Measurements from ENCODE around the gene GRAMD4. TPM values are rescaled to one million over a fixed set of nuclear protein-coding genes. Genes with fewer than 3 reads are reported as not detected.
A peak's percentile ranks its signal among the peaks of the same experiment; 100 is the strongest.

Gene GRAMD4
- total and polyA plus RNA-seq, 2 experiments from 2014 or later, result 21.8 to 31.0 TPM

DNA sequence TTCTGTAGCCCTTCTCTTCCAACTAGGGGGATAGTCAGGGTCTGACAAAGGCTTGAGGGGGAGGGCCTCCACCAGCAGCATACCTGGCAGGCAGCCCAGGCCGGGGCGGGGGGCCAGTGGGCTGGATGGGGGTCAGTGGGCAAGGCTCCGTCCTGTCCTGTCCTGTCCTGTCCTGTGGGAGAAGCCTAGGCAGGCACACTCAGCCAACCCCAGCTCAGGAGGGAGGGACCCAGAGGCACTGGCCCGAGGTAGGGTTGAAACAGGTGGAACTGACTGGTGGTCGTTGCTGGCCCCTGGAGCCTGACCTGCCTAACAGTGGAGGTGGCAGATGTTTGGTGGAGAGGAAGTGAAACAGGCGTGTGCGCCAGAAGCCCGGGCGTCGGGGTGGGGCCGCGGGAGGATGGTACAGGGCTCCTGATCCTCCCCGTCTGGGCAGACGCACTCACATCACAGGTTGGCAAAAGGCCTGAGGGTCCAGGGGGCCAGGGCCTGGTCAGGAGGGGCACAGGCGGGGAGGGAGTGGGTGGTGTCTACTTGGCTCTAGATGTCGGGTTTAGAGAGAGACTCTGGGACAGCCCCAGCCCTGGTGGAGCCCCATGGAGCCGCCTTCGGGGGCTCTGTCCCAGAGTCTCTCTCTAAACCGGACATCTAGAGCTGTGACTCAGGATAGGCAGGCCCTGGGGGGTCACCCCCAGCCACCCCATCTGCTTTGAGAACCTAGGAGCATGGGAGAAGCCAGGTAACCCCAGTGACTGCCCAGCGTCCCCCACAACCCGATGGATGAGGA, 32.5 kb upstream of the GRAMD4 start:
- peak; percentile 5 for DNase-seq (ENCODE audit: low spot score)
- Histone ChIP-seq H3K27me3 (no peaks in the 10 kb centered on the region), H3K4me1 (ENCODE audit: insufficient read depth) (peaks cover 5% of the 10 kb centered on the region)

DNA sequence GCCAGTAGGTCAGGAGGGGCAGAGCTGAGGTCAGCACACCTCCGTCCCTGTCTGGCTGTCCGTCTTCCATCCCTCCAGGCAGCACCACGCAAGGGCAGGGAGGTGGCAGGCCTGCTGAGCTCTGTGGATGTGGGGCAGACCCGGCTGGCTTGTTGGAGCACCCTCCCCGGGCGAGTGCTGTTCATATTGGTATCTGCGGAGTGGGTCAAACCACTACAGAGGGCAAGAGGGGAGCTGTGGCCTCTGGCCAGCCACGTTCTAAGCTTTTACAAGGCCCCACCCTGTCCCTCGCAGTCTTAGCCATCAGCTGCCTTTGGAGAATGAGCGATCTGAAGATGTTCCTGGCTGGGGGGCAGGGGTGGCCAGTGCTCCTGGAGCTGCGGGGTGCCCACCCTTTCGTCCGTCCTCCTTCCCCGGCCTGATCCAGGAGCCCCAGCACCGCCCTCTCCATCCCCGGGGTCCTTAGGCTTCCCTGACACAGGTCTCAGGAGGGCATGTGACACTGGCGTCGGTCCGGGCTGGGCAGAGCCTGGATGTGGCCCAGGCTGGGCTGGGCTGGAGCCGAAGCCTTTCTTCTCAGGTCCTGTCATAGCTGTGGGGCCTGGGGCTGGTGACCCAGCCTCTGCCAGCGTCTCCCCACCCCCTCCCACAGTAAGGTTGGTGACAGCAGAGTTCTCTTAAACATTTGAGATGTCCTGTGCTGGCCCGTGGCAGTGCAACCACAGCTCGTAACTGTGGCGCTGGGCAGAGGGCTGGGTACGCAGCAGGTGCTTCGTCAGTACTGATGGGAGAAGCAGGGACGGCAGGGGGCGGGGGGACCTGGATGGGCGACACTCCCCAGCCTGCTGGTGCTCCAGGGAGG, 31.7 kb upstream of the GRAMD4 start:
- peak; percentile 4 for DNase-seq (ENCODE audit: low spot score)
- Histone ChIP-seq H3K27ac (no peak overlapping the region), H3K79me2 (peaks cover 69% of the 10 kb centered on the region), H3K9me3 (ENCODE audit: low read depth) (no peaks in the 10 kb centered on the region), H3K4me3 (no peak overlapping the region), H4K20me1 (ENCODE audit: insufficient read depth, poor library complexity, severe bottlenecking) (peaks cover 42% of the 10 kb centered on the region), H3K36me3 (replicated peaks; ENCODE audit: insufficient read depth, low read depth) (no peaks in the 10 kb centered on the region), H3K9me2 (replicated peaks; ENCODE audit: insufficient read depth) (no peaks in the 10 kb centered on the region), H3K27me3 (no peaks in the 10 kb centered on the region), H3K4me2 (no peak overlapping the region), H3K4me1 (ENCODE audit: insufficient read depth) (peaks cover 4% of the 10 kb centered on the region), H2AFZ (no peak overlapping the region)
- WGBS (ENCODE audit: low lambda C conversion rate, missing lambda C conversion rate), result 82% methylated on average over 29 of the region's 29 CpGs
- TF ChIP-seq EZH2phosphoT487 (IDR thresholded peaks at IDR 0.05; ENCODE audit: low read depth, severe bottlenecking, unreplicated experiment), result no peak
- no peak for TF ChIP-seq EZH2 (IDR thresholded peaks at IDR 0.05; ENCODE audit: borderline replicate concordance)
- TF ChIP-seq, protein P1, sequence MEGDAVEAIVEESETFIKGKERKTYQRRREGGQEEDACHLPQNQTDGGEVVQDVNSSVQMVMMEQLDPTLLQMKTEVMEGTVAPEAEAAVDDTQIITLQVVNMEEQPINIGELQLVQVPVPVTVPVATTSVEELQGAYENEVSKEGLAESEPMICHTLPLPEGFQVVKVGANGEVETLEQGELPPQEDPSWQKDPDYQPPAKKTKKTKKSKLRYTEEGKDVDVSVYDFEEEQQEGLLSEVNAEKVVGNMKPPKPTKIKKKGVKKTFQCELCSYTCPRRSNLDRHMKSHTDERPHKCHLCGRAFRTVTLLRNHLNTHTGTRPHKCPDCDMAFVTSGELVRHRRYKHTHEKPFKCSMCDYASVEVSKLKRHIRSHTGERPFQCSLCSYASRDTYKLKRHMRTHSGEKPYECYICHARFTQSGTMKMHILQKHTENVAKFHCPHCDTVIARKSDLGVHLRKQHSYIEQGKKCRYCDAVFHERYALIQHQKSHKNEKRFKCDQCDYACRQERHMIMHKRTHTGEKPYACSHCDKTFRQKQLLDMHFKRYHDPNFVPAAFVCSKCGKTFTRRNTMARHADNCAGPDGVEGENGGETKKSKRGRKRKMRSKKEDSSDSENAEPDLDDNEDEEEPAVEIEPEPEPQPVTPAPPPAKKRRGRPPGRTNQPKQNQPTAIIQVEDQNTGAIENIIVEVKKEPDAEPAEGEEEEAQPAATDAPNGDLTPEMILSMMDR (IDR thresholded peaks at IDR 0.05; ENCODE audit: poor library complexity), result no peak

More for the DNA sequence above, 32.5 kb upstream of the GRAMD4 start:
- H3K9me3 ChIP-seq (ENCODE audit: low read depth), result no peaks in the 10 kb centered on the region
- H2AFZ ChIP-seq, result no peak overlapping the region
- WGBS (ENCODE audit: low lambda C conversion rate, missing lambda C conversion rate), result 82% methylated on average over 21 of the region's 21 CpGs
- H4K20me1 ChIP-seq (ENCODE audit: insufficient read depth, poor library complexity, severe bottlenecking), result peaks cover 45% of the 10 kb centered on the region
- H3K4me3 ChIP-seq, result no peak overlapping the region
- no peak overlapping the region for H3K27ac ChIP-seq
- no peaks in the 10 kb centered on the region for H3K36me3 ChIP-seq (replicated peaks; ENCODE audit: insufficient read depth, low read depth)
- no peak overlapping the region for H3K4me2 ChIP-seq
- no peak for TF ChIP-seq EZH2 (IDR thresholded peaks at IDR 0.05; ENCODE audit: borderline replicate concordance)
- TF ChIP-seq EZH2phosphoT487 (IDR thresholded peaks at IDR 0.05; ENCODE audit: low read depth, severe bottlenecking, unreplicated experiment), result no peak
- TF ChIP-seq, protein P1 (IDR thresholded peaks at IDR 0.05; ENCODE audit: poor library complexity), result no peak
- peaks cover 68% of the 10 kb centered on the region for H3K79me2 ChIP-seq
- H3K9me2 ChIP-seq (replicated peaks; ENCODE audit: insufficient read depth), result no peaks in the 10 kb centered on the region

DNA sequence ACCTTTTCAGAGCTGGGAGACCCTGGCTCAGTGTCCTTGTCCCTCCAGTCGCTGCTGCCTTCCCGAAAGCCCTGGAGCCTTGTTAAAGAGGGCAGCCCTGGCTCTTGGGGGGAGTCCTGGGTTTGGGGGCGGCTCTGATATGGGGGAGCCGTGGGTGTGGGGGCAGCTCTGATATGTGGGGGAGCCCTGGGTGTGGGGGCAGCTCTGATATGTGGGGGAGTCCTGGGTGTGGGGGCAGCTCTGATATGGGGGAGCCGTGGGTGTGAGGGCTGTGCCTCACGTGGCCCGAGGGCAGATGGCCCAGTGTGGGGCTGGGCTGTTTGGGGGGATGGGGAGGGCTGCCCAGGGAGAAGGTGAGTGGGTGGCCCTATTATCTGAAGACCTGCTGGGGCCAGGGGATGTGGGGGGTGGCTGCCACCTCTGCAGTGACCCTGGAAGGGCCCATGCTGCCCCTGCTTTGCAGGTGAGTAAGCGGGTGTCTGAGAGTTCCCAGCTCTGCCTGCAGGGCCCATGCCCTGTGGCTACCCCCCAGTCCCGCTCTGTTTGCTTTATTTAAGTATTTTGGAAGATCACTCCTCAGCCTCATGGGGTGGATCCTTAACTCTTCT, 30.9 kb upstream of the GRAMD4 start:
- Histone ChIP-seq H4K20me1 (ENCODE audit: insufficient read depth, poor library complexity, severe bottlenecking) (peaks cover 36% of the 10 kb centered on the region), H3K27ac (no peak overlapping the region), H2AFZ (no peak overlapping the region), H3K36me3 (replicated peaks; ENCODE audit: insufficient read depth, low read depth) (no peaks in the 10 kb centered on the region), H3K4me3 (no peak overlapping the region), H3K4me1 (ENCODE audit: insufficient read depth) (peaks cover 4% of the 10 kb centered on the region), H3K79me2 (peaks cover 67% of the 10 kb centered on the region), H3K9me3 (ENCODE audit: low read depth) (no peaks in the 10 kb centered on the region), H3K9me2 (replicated peaks; ENCODE audit: insufficient read depth) (no peaks in the 10 kb centered on the region), H3K27me3 (no peaks in the 10 kb centered on the region), H3K4me2 (no peak overlapping the region)
- no peak for TF ChIP-seq EZH2 (IDR thresholded peaks at IDR 0.05; ENCODE audit: borderline replicate concordance)
- 86% methylated on average over 6 of the region's 9 CpGs for WGBS (ENCODE audit: low lambda C conversion rate, missing lambda C conversion rate)
- peak; percentile 5 for DNase-seq (ENCODE audit: low spot score)
